Right cardiac atrium (tissue), 5 donors: ENCODE data around the gene LAIR2. TPM values are rescaled to one million over a fixed set of nuclear protein-coding genes. Genes with fewer than 3 reads are reported as not detected.

Experiments used
- ATAC-seq, 2 donors: fragments of 200-7000 bp; cut with Tn5 transposase; one replicate each; pipeline versions ENCODE4 v1.8.0 to v1.9.1; 2020; ENCODE audit warnings: moderate library complexity in 2 of 2, mild to moderate bottlenecking in 1 of 2
- DNase-seq, 3 donors: peaks; one replicate each; pipeline ENCODE4 v3.0.0-alpha.2; 2020
- H3K27ac ChIP-seq: one replicate; pipeline ENCODE4 v1.5.1; 2013; ENCODE audit warnings: mild to moderate bottlenecking, low read length, control low read depth, moderate library complexity
- H3K27me3 ChIP-seq: one replicate; pipeline ENCODE4 v1.6.1; 2013; ENCODE audit not compliant: control insufficient read depth, insufficient read depth
- H3K4me1 ChIP-seq: one replicate; pipeline ENCODE4 v1.6.1; 2013; ENCODE audit warnings: low read length; ENCODE audit not compliant: control insufficient read depth, insufficient read depth
- H3K4me3 ChIP-seq: one replicate; pipeline ENCODE4 v1.5.1; 2013; ENCODE audit warnings: low read length, control low read depth
- H3K9me3 ChIP-seq: one replicate; pipeline ENCODE4 v1.6.1; 2013; ENCODE audit warnings: low read length; ENCODE audit not compliant: control insufficient read depth
- WGBS: extraction: QIAGEN DNeasy Blood & Tissue Kit; methylation state at CpG from one replicate; pipeline ENCODE4 v1.1.7; 2013; 5-methylcytosine and 5-hydroxymethylcytosine counted together
- intact Hi-C, 4 donors: fragments of 100-400 bp; cut with DNase I; formaldehyde crosslinking; loops; one replicate each; pipeline versions ENCODE4 v1.11.0 to v1.14.0; 2022 to 2023
- polyA plus RNA-seq: library from polyadenylated mRNA; stranded (reverse); fragments of 200-250 nt; gene quantifications from one replicate; pipeline ENCODE4 v1.2.3, GENCODE V29; 2013
- total RNA-seq, 4 donors: library from RNA; stranded (reverse); fragmentation: NEBNext Ultra II Directional; extraction: Animal tissue kit (Norgen Biotek cat#: 25700); gene quantifications; one replicate each; pipeline ENCODE4 v1.2.1, GENCODE V29; 2021
- donor health status: healthy with polysubstance abuse.
- donor health status: DM: no; HTN: yes; CAD: no.
- donor health status: DM: no; HTN: no; CAD: no.
- donor health status: DM: no; HTN: yes; CAD: no; lungs with severe emphysema.
- donor health status: DM: yes; HTN: yes; CAD: no.

Gene LAIR2
- total and polyA plus RNA-seq, 5 donors, result not detected

- no peak for DNase-seq
- Histone ChIP-seq H3K4me3 (no peak overlapping the region), H3K4me1 (no peaks in the 10 kb centered on the region), H3K27me3 (no peaks in the 10 kb centered on the region), H3K27ac (no peak overlapping the region), H3K9me3 (no peaks in the 10 kb centered on the region)
- intact Hi-C loops, result no loop called here
- WGBS, result 85% methylated on average over 14 of the region's 14 CpGs
- ATAC-seq, result no peak
These were observed 46.6 kb downstream of the LAIR2 start for GRCh38 chr19:54549224-54549623.

GRCh38 chr19:54551293-54551692 lies 48.7 kb downstream of the LAIR2 start:
- no peak overlapping the region for H3K27ac ChIP-seq
- H3K4me1 ChIP-seq, result no peaks in the 10 kb centered on the region
- intact Hi-C loops, result no loop called here
- H3K4me3 ChIP-seq, result no peak overlapping the region
- DNase-seq (no peak), ATAC-seq (no peak)
- no peaks in the 10 kb centered on the region for H3K9me3 ChIP-seq
- 78% methylated on average over 6 of the region's 6 CpGs for WGBS
- H3K27me3 ChIP-seq, result no peaks in the 10 kb centered on the region

- Histone ChIP-seq H3K27ac (no peak overlapping the region), H3K9me3 (no peaks in the 10 kb centered on the region), H3K4me1 (no peaks in the 10 kb centered on the region), H3K27me3 (no peaks in the 10 kb centered on the region), H3K4me3 (no peak overlapping the region)
- intact Hi-C loops, result no loop called here
- ATAC-seq, result no peak
- peak; percentile 39 to 80 (median 76) for DNase-seq
- WGBS, result 70% methylated on average over 22 of the region's 22 CpGs
These were observed 49.6 kb downstream of the LAIR2 start for GRCh38 chr19:54551950-54552912.

- Histone ChIP-seq H3K4me1 (no peaks in the 10 kb centered on the region), H3K4me3 (no peak overlapping the region), H3K9me3 (no peaks in the 10 kb centered on the region), H3K27me3 (no peaks in the 10 kb centered on the region), H3K27ac (no peak overlapping the region)
- DNase-seq (no peak), ATAC-seq (no peak)
- WGBS, result 82% methylated on average over 15 of the region's 15 CpGs
- intact Hi-C loops, result no loop called here
These were observed 50.3 kb downstream of the LAIR2 start for GRCh38 chr19:54552913-54553310.

- no peaks in the 10 kb centered on the region for H3K27me3 ChIP-seq
- no peak overlapping the region for H3K27ac ChIP-seq
- H3K4me1 ChIP-seq, result no peaks in the 10 kb centered on the region
- intact Hi-C loops, result no loop called here
- H3K4me3 ChIP-seq, result no peak overlapping the region
- 79% methylated on average over 10 of the region's 10 CpGs for WGBS
- DNase-seq, result no peak
- H3K9me3 ChIP-seq, result no peaks in the 10 kb centered on the region
- ATAC-seq, result no peak
These were observed 51.4 kb downstream of the LAIR2 start for GRCh38 chr19:54554006-54554405.

GRCh38 chr19:54554896-54555295 lies 52.3 kb downstream of the LAIR2 start:
- H3K4me3 ChIP-seq, result no peak overlapping the region
- WGBS, result 84% methylated on average over 16 of the region's 16 CpGs
- no peak for DNase-seq
- no peaks in the 10 kb centered on the region for H3K27me3 ChIP-seq
- no peaks in the 10 kb centered on the region for H3K4me1 ChIP-seq
- ATAC-seq, result no peak
- H3K27ac ChIP-seq, result no peak overlapping the region
- H3K9me3 ChIP-seq, result no peaks in the 10 kb centered on the region
- intact Hi-C loops, result no loop called here

- 71% methylated on average over 1 of the region's 1 CpG for WGBS
- ATAC-seq, result no peak
These were observed 53.6 kb downstream of the LAIR2 start for GRCh38 chr19:54556194-54556593.

GRCh38 chr19:54558339-54558738 lies 55.7 kb downstream of the LAIR2 start:
- DNase-seq (no peak), ATAC-seq (no peak)
- Histone ChIP-seq H3K4me3 (no peak overlapping the region), H3K4me1 (no peaks in the 10 kb centered on the region), H3K27ac (no peak overlapping the region), H3K9me3 (no peaks in the 10 kb centered on the region), H3K27me3 (no peaks in the 10 kb centered on the region)
- intact Hi-C loops, result no loop called here
- 62% methylated on average over 3 of the region's 3 CpGs for WGBS

More at GRCh38 chr19:54556194-54556593, 53.6 kb downstream of the LAIR2 start:
- Histone ChIP-seq H3K4me1 (no peaks in the 10 kb centered on the region), H3K4me3 (no peak overlapping the region), H3K27ac (no peak overlapping the region), H3K27me3 (no peaks in the 10 kb centered on the region), H3K9me3 (no peaks in the 10 kb centered on the region)
- no peak for DNase-seq
- intact Hi-C loops, result no loop called here

Other genes starting within 250 kb of the LAIR2 start
- gene LILRB5, start 245.6 kb upstream of the LAIR2 start, total RNA-seq, result 10 to 100 TPM; 10.1 to 18.6 (median 12.4) TPM
- 6.0 TPM for gene LILRB5, start 245.6 kb upstream of the LAIR2 start, polyA plus RNA-seq
- 1 to 10 TPM; 2.8 to 5.0 (median 4.8) TPM for gene LILRB2, start 221.7 kb upstream of the LAIR2 start, total RNA-seq
- 1.9 TPM for gene LILRB2, start 221.7 kb upstream of the LAIR2 start, polyA plus RNA-seq
- gene LILRA5, start 189.7 kb upstream of the LAIR2 start, total RNA-seq, result 1 to 10 TPM; 1.7 to 2.7 (median 2.2) TPM
- gene LILRA5, start 189.7 kb upstream of the LAIR2 start, polyA plus RNA-seq, result 0.61 TPM
- gene LILRA4, start 163.7 kb upstream of the LAIR2 start, total RNA-seq, result not detected
- gene LILRA4, start 163.7 kb upstream of the LAIR2 start, polyA plus RNA-seq, result not detected
- 1 to 10 TPM; 6.8 to 9.1 (median 8.1) TPM for gene LAIR1, start 137.9 kb upstream of the LAIR2 start, total RNA-seq
- 2.9 TPM for gene LAIR1, start 137.9 kb upstream of the LAIR2 start, polyA plus RNA-seq
- gene TTYH1, start 87.4 kb upstream of the LAIR2 start, total RNA-seq, result 1 to 10 TPM; 2.4 to 3.0 (median 2.9) TPM
- 3.6 TPM for gene TTYH1, start 87.4 kb upstream of the LAIR2 start, polyA plus RNA-seq
- gene LENG8, start 53.6 kb upstream of the LAIR2 start, total RNA-seq, result 10 to 100 TPM; 66.2 to 87.4 (median 71.4) TPM
- gene LENG8, start 53.6 kb upstream of the LAIR2 start, polyA plus RNA-seq, result 77.5 TPM
- 1 to 10 TPM; 2.1 to 4.1 (median 2.7) TPM for gene LENG9, start 39.1 kb upstream of the LAIR2 start, total RNA-seq
- 2.3 TPM for gene LENG9, start 39.1 kb upstream of the LAIR2 start, polyA plus RNA-seq
- 10 to 100 TPM; 10.4 to 22.5 (median 12.8) TPM for gene CDC42EP5, start 29.5 kb upstream of the LAIR2 start, total RNA-seq
- gene CDC42EP5, start 29.5 kb upstream of the LAIR2 start, polyA plus RNA-seq, result 10.8 TPM
- gene LILRA2, start 71.0 kb downstream of the LAIR2 start, total RNA-seq, result 1 to 10 TPM; 1.6 to 5.6 (median 3.4) TPM
- gene LILRA2, start 71.0 kb downstream of the LAIR2 start, polyA plus RNA-seq, result 0.88 TPM
- gene LILRA1, start 90.8 kb downstream of the LAIR2 start, total RNA-seq, result 1 to 10 TPM in 2 of 4 donors, under 1 TPM in 2; 0.64 to 1.5 (median 1.0) TPM
- 0.20 TPM for gene LILRA1, start 90.8 kb downstream of the LAIR2 start, polyA plus RNA-seq
- gene LILRB1, start 127.7 kb downstream of the LAIR2 start, total RNA-seq, result 1 to 10 TPM; 2.4 to 4.1 (median 2.7) TPM
- 1.2 TPM for gene LILRB1, start 127.7 kb downstream of the LAIR2 start, polyA plus RNA-seq
- gene LILRB4, start 160.2 kb downstream of the LAIR2 start, total RNA-seq, result 1 to 10 TPM; 3.0 to 5.3 (median 4.6) TPM
- 1.4 TPM for gene LILRB4, start 160.2 kb downstream of the LAIR2 start, polyA plus RNA-seq
- gene KIR3DL3, start 221.6 kb downstream of the LAIR2 start, total RNA-seq, result not detected
- not detected for gene KIR3DL3, start 221.6 kb downstream of the LAIR2 start, polyA plus RNA-seq
- not detected for gene KIR2DL3, start 235.7 kb downstream of the LAIR2 start, total RNA-seq
- 0.07 TPM for gene KIR2DL3, start 235.7 kb downstream of the LAIR2 start, polyA plus RNA-seq